Measurements from ENCODE around the gene CEP120.
"Not testable (repeated sequence)": the region's sequence is repeated elsewhere in the genome, so short reads cannot be mapped to it uniquely, and the experiment has no call there.

Gene CEP120

GRCh38 chr5:123371575-123372179 is 51.5 kb downstream of the CEP120 start:
- DNase-seq, result peak; percentile 50

- DNase-seq, result no peak
Measured at GRCh38 chr5:123369371-123369968, 53.7 kb downstream of the CEP120 start.

- DNase-seq, result no peak
Measured at GRCh38 chr5:123367739-123368138, 55.5 kb downstream of the CEP120 start.

GRCh38 chr5:123365156-123365555 is 58.0 kb downstream of the CEP120 start:
- no peak for DNase-seq

GRCh38 chr5:123364441-123365155 is 58.6 kb downstream of the CEP120 start:
- DNase-seq, result no peak

- DNase-seq, result no peak
Measured at GRCh38 chr5:123360910-123361309, 62.3 kb downstream of the CEP120 start.

- no peak for DNase-seq
Measured at GRCh38 chr5:123360201-123360571, 63.0 kb downstream of the CEP120 start.

GRCh38 chr5:123359454-123360200 is 63.6 kb downstream of the CEP120 start:
- DNase-seq, result no peak

- DNase-seq, result no peak
Measured at GRCh38 chr5:123358751-123359150, 64.5 kb downstream of the CEP120 start.

- no peak for DNase-seq
Measured at GRCh38 chr5:123358304-123358703, 64.9 kb downstream of the CEP120 start.

- DNase-seq, result no peak
Measured at GRCh38 chr5:123351820-123352219, 71.4 kb downstream of the CEP120 start.

- DNase-seq, result no peak
Measured at GRCh38 chr5:123351240-123351639, 72.0 kb downstream of the CEP120 start.

GRCh38 chr5:123350742-123351141 is 72.5 kb downstream of the CEP120 start:
- no peak for DNase-seq

- peak; percentile 47 for DNase-seq
Measured at GRCh38 chr5:123344816-123345426, 78.3 kb downstream of the CEP120 start.

- DNase-seq, result no peak
Measured at GRCh38 chr5:123340928-123341327, 82.3 kb downstream of the CEP120 start.

GRCh38 chr5:123308377-123308776 is 114.8 kb downstream of the CEP120 start:
- not testable (repeated sequence) for DNase-seq

GRCh38 chr5:123305751-123306150 is 117.5 kb downstream of the CEP120 start:
- no peak for DNase-seq

- no peak for DNase-seq
Measured at GRCh38 chr5:123304777-123305316, 118.4 kb downstream of the CEP120 start.

GRCh38 chr5:123303802-123304201 is 119.4 kb downstream of the CEP120 start:
- no peak for DNase-seq

GRCh38 chr5:123300266-123300665 is 122.9 kb downstream of the CEP120 start:
- DNase-seq, result no peak

- DNase-seq, result no peak
Measured at GRCh38 chr5:123299136-123299535, 124.1 kb downstream of the CEP120 start.

GRCh38 chr5:123298335-123299030 is 124.7 kb downstream of the CEP120 start:
- DNase-seq, result no peak
